Measurements from ENCODE around the gene TARBP1. TPM values are rescaled to one million over a fixed set of nuclear protein-coding genes. Genes with fewer than 3 reads are reported as not detected.

Gene TARBP1, protein sequence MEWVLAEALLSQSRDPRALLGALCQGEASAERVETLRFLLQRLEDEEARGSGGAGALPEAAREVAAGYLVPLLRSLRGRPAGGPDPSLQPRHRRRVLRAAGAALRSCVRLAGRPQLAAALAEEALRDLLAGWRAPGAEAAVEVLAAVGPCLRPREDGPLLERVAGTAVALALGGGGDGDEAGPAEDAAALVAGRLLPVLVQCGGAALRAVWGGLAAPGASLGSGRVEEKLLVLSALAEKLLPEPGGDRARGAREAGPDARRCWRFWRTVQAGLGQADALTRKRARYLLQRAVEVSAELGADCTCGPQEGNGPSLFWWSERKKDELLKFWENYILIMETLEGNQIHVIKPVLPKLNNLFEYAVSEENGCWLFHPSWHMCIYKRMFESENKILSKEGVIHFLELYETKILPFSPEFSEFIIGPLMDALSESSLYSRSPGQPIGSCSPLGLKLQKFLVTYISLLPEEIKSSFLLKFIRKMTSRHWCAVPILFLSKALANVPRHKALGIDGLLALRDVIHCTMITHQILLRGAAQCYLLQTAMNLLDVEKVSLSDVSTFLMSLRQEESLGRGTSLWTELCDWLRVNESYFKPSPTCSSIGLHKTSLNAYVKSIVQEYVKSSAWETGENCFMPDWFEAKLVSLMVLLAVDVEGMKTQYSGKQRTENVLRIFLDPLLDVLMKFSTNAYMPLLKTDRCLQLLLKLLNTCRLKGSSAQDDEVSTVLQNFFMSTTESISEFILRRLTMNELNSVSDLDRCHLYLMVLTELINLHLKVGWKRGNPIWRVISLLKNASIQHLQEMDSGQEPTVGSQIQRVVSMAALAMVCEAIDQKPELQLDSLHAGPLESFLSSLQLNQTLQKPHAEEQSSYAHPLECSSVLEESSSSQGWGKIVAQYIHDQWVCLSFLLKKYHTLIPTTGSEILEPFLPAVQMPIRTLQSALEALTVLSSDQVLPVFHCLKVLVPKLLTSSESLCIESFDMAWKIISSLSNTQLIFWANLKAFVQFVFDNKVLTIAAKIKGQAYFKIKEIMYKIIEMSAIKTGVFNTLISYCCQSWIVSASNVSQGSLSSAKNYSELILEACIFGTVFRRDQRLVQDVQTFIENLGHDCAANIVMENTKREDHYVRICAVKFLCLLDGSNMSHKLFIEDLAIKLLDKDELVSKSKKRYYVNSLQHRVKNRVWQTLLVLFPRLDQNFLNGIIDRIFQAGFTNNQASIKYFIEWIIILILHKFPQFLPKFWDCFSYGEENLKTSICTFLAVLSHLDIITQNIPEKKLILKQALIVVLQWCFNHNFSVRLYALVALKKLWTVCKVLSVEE (N-terminal part only)
- 47.3 and 61.1 TPM in 2 replicates for total RNA-seq (2021)
- percentile 84 among the genes with signal in this experiment for Bru-seq, nascent RNA
- BruChase-seq, experiment 1, labeled RNA remaining after a 2-hour chase = percentile 85 among the genes with signal in this experiment
- percentile 76 among the genes with signal in this experiment for BruChase-seq, experiment 2, labeled RNA remaining after a 6-hour chase
- long read RNA-seq, full-length matches to known transcripts = 7 of 31 reads
- long read RNA-seq, partial matches to known transcripts = 3 of 31 reads
- long read RNA-seq, other reads (novel, unspliced or antisense) = 21 of 31 reads

DNA sequence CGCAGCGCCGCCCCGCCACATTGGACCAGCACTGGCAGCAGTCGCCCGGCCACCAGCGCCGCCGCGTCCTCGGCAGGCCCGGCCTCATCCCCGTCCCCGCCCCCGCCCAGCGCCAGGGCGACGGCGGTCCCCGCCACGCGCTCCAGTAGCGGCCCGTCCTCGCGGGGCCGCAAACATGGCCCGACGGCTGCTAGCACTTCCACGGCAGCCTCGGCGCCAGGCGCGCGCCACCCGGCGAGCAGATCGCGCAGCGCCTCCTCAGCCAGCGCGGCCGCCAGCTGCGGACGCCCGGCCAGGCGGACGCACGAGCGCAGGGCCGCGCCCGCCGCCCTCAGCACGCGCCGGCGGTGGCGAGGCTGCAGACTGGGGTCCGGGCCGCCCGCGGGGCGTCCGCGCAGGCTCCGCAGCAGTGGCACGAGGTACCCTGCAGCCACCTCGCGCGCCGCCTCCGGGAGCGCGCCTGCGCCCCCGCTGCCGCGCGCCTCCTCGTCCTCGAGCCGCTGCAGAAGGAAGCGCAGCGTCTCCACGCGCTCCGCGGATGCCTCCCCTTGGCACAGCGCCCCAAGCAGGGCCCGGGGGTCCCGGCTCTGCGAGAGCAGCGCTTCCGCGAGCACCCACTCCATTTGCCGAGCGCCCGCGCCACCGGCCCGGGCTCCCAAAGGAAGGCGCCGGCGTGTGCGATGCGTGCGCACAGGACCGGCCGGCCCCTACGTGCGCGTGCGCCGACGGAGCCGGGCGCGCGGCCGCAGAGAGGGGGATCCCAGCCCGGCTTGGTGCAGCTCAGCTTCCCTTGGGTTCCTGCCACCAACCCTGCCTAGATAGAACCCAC lies at the start of gene TARBP1:
Gene TARBP1, minus strand, starts transcription at position 699 of the 829 bp plus-strand sequence. Its CDS starts 76 bp downstream, at position 623.
- Histone ChIP-seq H3K4me1 (replicated peaks; ENCODE audit: insufficient read depth) (peaks cover 16% of the 10 kb centered on the region), H3K27me3 (ENCODE audit: insufficient read depth, low read depth) (no peaks in the 10 kb centered on the region), H3K9me3 (ENCODE audit: insufficient read depth, low read depth) (no peaks in the 10 kb centered on the region), H3K27ac (peak within 1 kb of the TSS; percentile 56), H2AFZ (peak within 1 kb of the TSS; percentile 90), H3K9me2 (ENCODE audit: insufficient read depth) (no peaks in the 10 kb centered on the region), H3F3A (ENCODE audit: insufficient read depth, low read depth) (peaks cover 9% of the 10 kb centered on the region; the same call in 1 of the 2 replicates), H3K4me3 (peak within 1 kb of the TSS; percentile 74), H3K79me2 (ENCODE audit: low read depth) (peaks cover 42% of the 10 kb centered on the region), H3K4me2 (peak within 1 kb of the TSS; percentile 81), H4K20me1 (ENCODE audit: insufficient read depth) (no peaks in the 10 kb centered on the region; the same call in 1 of the 2 replicates), H3K36me3 (ENCODE audit: low read depth) (no peaks in the 10 kb centered on the region)
- DNase-seq = peak; percentile 44 to 73
- intact Hi-C loops (cut with micrococcal nuclease; ENCODE audit: unreplicated experiment) = loop anchor here (10.0 kb wide), 1 partner anchor 364 kb away; no protein-coding TSS in a partner anchor
- no peak for TF ChIP-seq CTCF (conservative IDR thresholded peaks at IDR 0.05)
- CTCF ChIA-PET = no interaction called here
- POLR2A ChIA-PET (ENCODE audit: unreplicated experiment) = interaction anchor here (0.6 to 0.7 kb wide), 3 partner anchors 133 to 1454 kb away, joined by 3 read pairs; no protein-coding TSS in a partner anchor
- no TSS peak for BruUV-seq (replicated peaks)

DNA sequence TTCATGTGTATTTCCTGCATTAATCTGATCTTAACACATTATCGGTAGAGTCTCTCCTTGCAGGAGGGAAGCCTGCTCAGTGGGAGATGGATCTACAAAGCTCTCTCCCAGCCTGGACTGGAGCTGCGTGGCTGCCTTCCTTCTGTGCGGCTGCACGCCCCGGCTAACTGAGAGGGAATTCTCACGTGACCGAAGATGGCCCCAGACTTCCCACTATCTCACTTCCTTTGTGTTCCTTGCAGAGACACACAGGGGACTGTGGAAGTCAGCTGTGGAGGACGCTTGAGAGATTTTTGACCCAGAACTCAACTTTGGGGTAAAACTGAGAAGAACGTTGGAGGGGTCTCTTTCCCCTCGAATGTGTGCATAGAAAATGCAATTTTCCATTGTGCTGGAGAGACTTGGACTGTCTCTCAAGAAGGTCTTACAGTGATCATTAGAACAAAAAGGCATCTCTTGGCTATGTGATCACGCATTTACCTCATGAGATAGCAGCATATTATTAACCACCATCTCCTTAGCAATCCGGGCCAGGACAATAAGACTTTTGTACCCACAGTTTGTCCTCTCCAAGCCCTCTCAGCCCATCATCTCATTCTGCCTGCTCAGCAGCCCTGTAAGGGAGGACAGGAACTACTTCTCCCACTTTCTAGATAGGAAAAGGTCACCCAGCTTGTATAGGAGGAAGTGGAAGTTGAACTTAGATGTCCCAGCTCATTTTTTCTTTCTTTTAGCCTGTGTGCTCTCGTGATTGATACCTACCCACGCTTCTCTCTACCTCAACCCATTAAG lies 49.3 kb upstream of the TARBP1 start:
- H3K9me3 ChIP-seq (ENCODE audit: insufficient read depth, low read depth) = no peaks in the 10 kb centered on the region
- DNase-seq = no peak
- ChIA-PET CTCF (no interaction called here), POLR2A (ENCODE audit: unreplicated experiment) (no interaction called here)
- H3K4me3 ChIP-seq = no peak overlapping the region
- no peaks in the 10 kb centered on the region for H3K27me3 ChIP-seq (ENCODE audit: insufficient read depth, low read depth)
- BruUV-seq (replicated peaks) = no TSS peak
- H3K79me2 ChIP-seq (ENCODE audit: low read depth) = no peaks in the 10 kb centered on the region
- intact Hi-C loops (cut with micrococcal nuclease; ENCODE audit: unreplicated experiment) = no loop called here
- no peaks in the 10 kb centered on the region for H4K20me1 ChIP-seq (ENCODE audit: insufficient read depth)
- TF ChIP-seq CTCF (conservative IDR thresholded peaks at IDR 0.05) = no peak
- H3K36me3 ChIP-seq (ENCODE audit: low read depth) = no peaks in the 10 kb centered on the region
- no peak overlapping the region for H3K4me2 ChIP-seq
- peaks cover 51% of the 10 kb centered on the region for H3K4me1 ChIP-seq (replicated peaks; ENCODE audit: insufficient read depth)
- H3K9me2 ChIP-seq (ENCODE audit: insufficient read depth) = no peaks in the 10 kb centered on the region
- peaks cover 29% of the 10 kb centered on the region for H3F3A ChIP-seq (ENCODE audit: insufficient read depth, low read depth)
- peak overlapping the region; percentile 9; the same call in 1 of the 2 replicates for H2AFZ ChIP-seq
- no peak overlapping the region for H3K27ac ChIP-seq

Measured in PC-9 (cell line).